ENCODE results near the gene APOH. TPM values are rescaled to one million over a fixed set of nuclear protein-coding genes. Genes with fewer than 3 reads are reported as not detected.
A peak's percentile ranks its signal among the peaks of the same experiment; 100 is the strongest.

Gene APOH
- total and polyA plus RNA-seq, 2 of the 13 experiments (the other 11 are each of a cell fraction or from before 2014, with no cell fraction given): 4,846 to 5,748 TPM

- TF ChIP-seq ZNF556 (CRISPR knock-in tag; IDR thresholded peaks at IDR 0.05; ENCODE audit: borderline replicate concordance) (0 out of 2 replicates have a peak, but pooled peaks have one; percentile 48), KDM3A (CRISPR knock-in tag; IDR thresholded peaks at IDR 0.05; ENCODE audit: low read depth) (0 out of 2 replicates have a peak, but pooled peaks have one; percentile 17), ZFP41 (CRISPR knock-in tag; IDR thresholded peaks at IDR 0.05; ENCODE audit: borderline replicate concordance) (no peak), ZKSCAN8 (CRISPR knock-in tag; IDR thresholded peaks at IDR 0.05; ENCODE audit: borderline replicate concordance) (peak; percentile 61; the same call in 1 of the 2 replicates), CHCHD3 (CRISPR knock-in tag; IDR thresholded peaks at IDR 0.05) (no peak), ZNF510 (CRISPR knock-in tag; IDR thresholded peaks at IDR 0.05; ENCODE audit: low read depth) (no peak), DDIT3 (CRISPR knock-in tag; IDR thresholded peaks at IDR 0.05) (0 out of 2 replicates have a peak, but pooled peaks have one; percentile 70), ZNF121 (CRISPR knock-in tag; IDR thresholded peaks at IDR 0.05) (no peak), ZBTB3 (CRISPR knock-in tag; IDR thresholded peaks at IDR 0.05; ENCODE audit: borderline replicate concordance, low read depth) (no peak), ZNF263 (CRISPR knock-in tag; IDR thresholded peaks at IDR 0.05) (peak; percentile 30; the same call in 1 of the 2 replicates), MLXIP (CRISPR knock-in tag; IDR thresholded peaks at IDR 0.05; ENCODE audit: borderline replicate concordance) (0 out of 2 replicates have a peak, but pooled peaks have one; percentile 51), ZNF761 (CRISPR knock-in tag; conservative IDR thresholded peaks at IDR 0.05) (no peak), GABPA (IDR thresholded peaks at IDR 0.05; ENCODE audit: low read depth, low read length) (no peak), GABPA (CRISPR knock-in tag; IDR thresholded peaks at IDR 0.05; ENCODE audit: low read depth) (peak; percentile 57; the same call in 1 of the 2 replicates), ZSCAN29 (CRISPR knock-in tag; conservative IDR thresholded peaks at IDR 0.05) (no peak), ZNF816 (CRISPR knock-in tag; IDR thresholded peaks at IDR 0.05; ENCODE audit: borderline replicate concordance) (peak; percentile 93), ZNF460 (CRISPR knock-in tag; IDR thresholded peaks at IDR 0.05; ENCODE audit: borderline replicate concordance) (no peak), REL (CRISPR knock-in tag; conservative IDR thresholded peaks at IDR 0.05) (0 out of 2 replicates have a peak, but pooled peaks have one; percentile 67), HMG20B (CRISPR knock-in tag; conservative IDR thresholded peaks at IDR 0.05) (no peak), IKZF5 (CRISPR knock-in tag; IDR thresholded peaks at IDR 0.05) (peak; percentile 61; the same call in 1 of the 2 replicates)
- TF ChIP-seq, protein P1, sequence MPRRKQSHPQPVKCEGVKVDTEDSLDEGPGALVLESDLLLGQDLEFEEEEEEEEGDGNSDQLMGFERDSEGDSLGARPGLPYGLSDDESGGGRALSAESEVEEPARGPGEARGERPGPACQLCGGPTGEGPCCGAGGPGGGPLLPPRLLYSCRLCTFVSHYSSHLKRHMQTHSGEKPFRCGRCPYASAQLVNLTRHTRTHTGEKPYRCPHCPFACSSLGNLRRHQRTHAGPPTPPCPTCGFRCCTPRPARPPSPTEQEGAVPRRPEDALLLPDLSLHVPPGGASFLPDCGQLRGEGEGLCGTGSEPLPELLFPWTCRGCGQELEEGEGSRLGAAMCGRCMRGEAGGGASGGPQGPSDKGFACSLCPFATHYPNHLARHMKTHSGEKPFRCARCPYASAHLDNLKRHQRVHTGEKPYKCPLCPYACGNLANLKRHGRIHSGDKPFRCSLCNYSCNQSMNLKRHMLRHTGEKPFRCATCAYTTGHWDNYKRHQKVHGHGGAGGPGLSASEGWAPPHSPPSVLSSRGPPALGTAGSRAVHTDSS (CRISPR knock-in tag; conservative IDR thresholded peaks at IDR 0.05): no peak
- TF ChIP-seq, protein P2, sequence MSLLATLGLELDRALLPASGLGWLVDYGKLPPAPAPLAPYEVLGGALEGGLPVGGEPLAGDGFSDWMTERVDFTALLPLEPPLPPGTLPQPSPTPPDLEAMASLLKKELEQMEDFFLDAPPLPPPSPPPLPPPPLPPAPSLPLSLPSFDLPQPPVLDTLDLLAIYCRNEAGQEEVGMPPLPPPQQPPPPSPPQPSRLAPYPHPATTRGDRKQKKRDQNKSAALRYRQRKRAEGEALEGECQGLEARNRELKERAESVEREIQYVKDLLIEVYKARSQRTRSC (CRISPR knock-in tag; IDR thresholded peaks at IDR 0.05; ENCODE audit: low read depth): no peak; the same call in 1 of the 2 replicates
Measured at GRCh38 chr17:66228887-66229782, at the start of gene APOH (continued).

All from HepG2 (cell line).